IMR-90 (cell line): ENCODE data around the gene WASL. TPM values are rescaled to one million over a fixed set of nuclear protein-coding genes. Genes with fewer than 3 reads are reported as not detected.

ENCODE experiments used
- ATAC-seq: fragments of 200-7000 bp; cut with Tn5 transposase; 2 replicates; pipeline ENCODE4 v1.9.1; 2020; ENCODE audit warnings: low read depth, mild to moderate bottlenecking, moderate library complexity
- BruUV-seq: library from RNA; stranded (reverse); fragments of 400-500 nt; replicated peaks from 2 replicates; lab custom pipeline; 2021; lab: Mats Ljungman, UMichigan
- CTCF ChIA-PET: fragments of 300-600 bp; formaldehyde crosslinking; extraction: SDS; loops from one replicate; lab custom pipeline; 2021; ENCODE audit warnings: antibody characterized with exemption; lab: Yijun Ruan, JAX
- POLR2A ChIA-PET: fragments of 300-600 bp; sonication (Branson Sonifier 250); formaldehyde crosslinking; loops from one replicate; lab custom pipeline; 2022; ENCODE audit warnings: antibody characterized with exemption; ENCODE audit not compliant: unreplicated experiment; lab: Charles Lee
- DNase-seq: peaks from one replicate; pipeline ENCODE4 v3.0.0; 2013
- H2AFZ ChIP-seq: replicated peaks from 2 replicates; pipeline ENCODE3; 2013; ENCODE audit warnings: low read length, mild to moderate bottlenecking; ENCODE audit not compliant: poor library complexity
- H2AK5ac ChIP-seq: 2 replicates; pipeline ENCODE4 v1.6.1; 2013; ENCODE audit warnings: low read depth, low read length, inconsistent platforms
- H2AK9ac ChIP-seq: replicated peaks from 2 replicates; pipeline ENCODE3; 2013; ENCODE audit warnings: mild to moderate bottlenecking, low read depth, low read length, moderate library complexity; ENCODE audit not compliant: poor library complexity
- H2BK120ac ChIP-seq: 2 replicates; pipeline ENCODE4 v1.6.1; 2013; ENCODE audit warnings: low read depth, low read length, inconsistent platforms
- H2BK15ac ChIP-seq: 3 replicates; pipeline ENCODE4 v1.6.1; 2013; ENCODE audit warnings: low read depth, low read length, inconsistent platforms
- H2BK20ac ChIP-seq: 2 replicates; pipeline ENCODE4 v1.6.1; 2013; ENCODE audit warnings: low read depth, mild to moderate bottlenecking, inconsistent platforms, low read length, moderate library complexity
- H2BK5ac ChIP-seq: 2 replicates; pipeline ENCODE4 v1.6.1; 2013; ENCODE audit warnings: mild to moderate bottlenecking, low read depth, low read length, inconsistent platforms; ENCODE audit not compliant: poor library complexity, severe bottlenecking
- H3K14ac ChIP-seq: replicated peaks from 2 replicates; pipeline ENCODE4 v1.6.1; 2013; ENCODE audit warnings: low read depth, low read length, inconsistent platforms
- H3K18ac ChIP-seq: 2 replicates; pipeline ENCODE4 v1.6.1; 2013; ENCODE audit warnings: low read depth, low read length, control low read depth
- H3K23ac ChIP-seq: 2 replicates; pipeline ENCODE4 v1.6.1; 2013; ENCODE audit warnings: low read depth, low read length, inconsistent platforms
- H3K27ac ChIP-seq: 2 replicates; pipeline ENCODE4 v1.5.1; 2013; ENCODE audit warnings: mild to moderate bottlenecking, control low read depth, low read length; ENCODE audit not compliant: insufficient read depth
- H3K27me3 ChIP-seq: 2 replicates; pipeline ENCODE4 v1.6.1; 2013; ENCODE audit warnings: low read length; ENCODE audit not compliant: control insufficient read depth, insufficient read depth
- H3K36me3 ChIP-seq: 2 replicates; pipeline ENCODE4 v1.6.1; 2013; ENCODE audit warnings: low read length, mixed read lengths; ENCODE audit not compliant: control insufficient read depth, insufficient read depth
- H3K4ac ChIP-seq: 2 replicates; pipeline ENCODE4 v1.6.1; 2013; ENCODE audit warnings: low read depth, low read length, inconsistent platforms
- H3K4me1 ChIP-seq: 2 replicates; pipeline ENCODE4 v1.6.1; 2013; ENCODE audit warnings: low read length, mixed read lengths; ENCODE audit not compliant: control insufficient read depth, insufficient read depth
- H3K4me2 ChIP-seq: 2 replicates; pipeline ENCODE4 v1.6.1; 2013; ENCODE audit warnings: low read depth, mild to moderate bottlenecking, control low read depth, low read length, moderate library complexity
- H3K4me3 ChIP-seq: 2 replicates; pipeline ENCODE4 v1.5.1; 2013; ENCODE audit warnings: low read depth, mild to moderate bottlenecking, control low read depth, low read length, moderate library complexity; ENCODE audit not compliant: insufficient read depth
- H3K56ac ChIP-seq: 2 replicates; pipeline ENCODE4 v1.6.1; 2013; ENCODE audit warnings: low read length, inconsistent platforms; ENCODE audit not compliant: insufficient read depth; ENCODE audit errors: extremely low read depth
- H3K79me1 ChIP-seq, 2 experiments: 2 replicates each; pipeline ENCODE4 v1.6.1; 2013; ENCODE audit warnings: low read length in 2 of 2, inconsistent platforms in 1 of 2, low read depth in 1 of 2
- H3K9ac ChIP-seq: 2 replicates; pipeline ENCODE4 v1.6.1; 2013; ENCODE audit warnings: low read depth, low read length, control low read depth
- H3K9me1 ChIP-seq: 2 replicates; pipeline ENCODE4 v1.6.1; 2013; ENCODE audit warnings: low read length, inconsistent platforms; ENCODE audit not compliant: insufficient read depth
- H3K9me3 ChIP-seq: 2 replicates; pipeline ENCODE4 v1.6.1; 2013; ENCODE audit warnings: low read length; ENCODE audit not compliant: control insufficient read depth, insufficient read depth
- H4K20me1 ChIP-seq: 2 replicates; pipeline ENCODE4 v1.6.1; 2013; ENCODE audit warnings: low read length, inconsistent platforms; ENCODE audit not compliant: insufficient read depth
- H4K5ac ChIP-seq: 2 replicates; pipeline ENCODE4 v1.6.1; 2013; ENCODE audit warnings: mild to moderate bottlenecking, low read depth, low read length, control low read depth
- H4K8ac ChIP-seq, 2 experiments: 2 replicates each; pipeline ENCODE4 v1.6.1; 2013; ENCODE audit warnings: low read depth in 2 of 2, low read length in 2 of 2, control low read depth in 1 of 2, inconsistent platforms in 1 of 2
- H4K91ac ChIP-seq: 2 replicates; pipeline ENCODE4 v1.6.1; 2013; ENCODE audit warnings: low read depth, low read length, inconsistent platforms; ENCODE audit not compliant: insufficient read depth
- BHLHE40 ChIP-seq: fragments of 150-350 bp; IDR thresholded peaks from 2 replicates; pipeline ENCODE4 v1.6.1; 2016; ENCODE audit warnings: mild to moderate bottlenecking, low read depth, low read length
- CEBPB ChIP-seq: IDR thresholded peaks from 2 replicates; pipeline ENCODE4 v1.6.1; 2012; ENCODE audit warnings: low read depth, low read length, improper control_type of control experiment
- CHD1 ChIP-seq: IDR thresholded peaks from 2 replicates; pipeline ENCODE4 v1.6.1; 2012; ENCODE audit warnings: low read depth, low read length, improper control_type of control experiment
- CTCF ChIP-seq: conservative IDR thresholded peaks from 2 replicates; pipeline ENCODE4 v1.5.1; 2012; ENCODE audit warnings: mild to moderate bottlenecking, low read depth, low read length, improper control_type of control experiment
- ELK1 ChIP-seq: fragments of 150-350 bp; IDR thresholded peaks from 2 replicates; pipeline ENCODE4 v1.6.1; 2016; ENCODE audit warnings: low read depth, mild to moderate bottlenecking, low read length, moderate library complexity, borderline replicate concordance
- FOS ChIP-seq: fragments of 150-350 bp; IDR thresholded peaks from 2 replicates; pipeline ENCODE4 v1.6.1; 2016; ENCODE audit warnings: low read depth, low read length
- MAFK ChIP-seq: IDR thresholded peaks from 2 replicates; pipeline ENCODE4 v1.6.1; 2012; ENCODE audit warnings: low read depth, low read length, improper control_type of control experiment
- MAZ ChIP-seq: IDR thresholded peaks from 2 replicates; pipeline ENCODE4 v1.6.1; 2012; ENCODE audit warnings: low read depth, mild to moderate bottlenecking, low read length, improper control_type of control experiment, moderate library complexity, borderline replicate concordance
- MXI1 ChIP-seq: IDR thresholded peaks from 2 replicates; pipeline ENCODE4 v1.6.1; 2012; ENCODE audit warnings: low read depth, mild to moderate bottlenecking, low read length, moderate library complexity, borderline replicate concordance
- NFE2L2 ChIP-seq: fragments of 150-350 bp; IDR thresholded peaks from 2 replicates; pipeline ENCODE4 v1.6.1; 2016; ENCODE audit warnings: low read depth, mild to moderate bottlenecking, low read length
- POLR2A ChIP-seq: IDR thresholded peaks from 2 replicates; pipeline ENCODE4 v1.6.1; 2012; ENCODE audit warnings: mild to moderate bottlenecking, low read depth, low read length
- RAD21 ChIP-seq: IDR thresholded peaks from 2 replicates; pipeline ENCODE4 v1.6.1; 2012; ENCODE audit warnings: low read length, improper control_type of control experiment
- RCOR1 ChIP-seq: IDR thresholded peaks from 2 replicates; pipeline ENCODE4 v1.6.1; 2012; ENCODE audit warnings: mild to moderate bottlenecking, low read length, improper control_type of control experiment; ENCODE audit not compliant: insufficient replicate concordance
- RFX5 ChIP-seq: IDR thresholded peaks from 2 replicates; pipeline ENCODE4 v1.8.0; 2012; ENCODE audit warnings: low read depth, mild to moderate bottlenecking, low read length, moderate library complexity
- SMC3 ChIP-seq: fragments of 150-350 bp; IDR thresholded peaks from 2 replicates; pipeline ENCODE4 v1.6.1; 2016; ENCODE audit warnings: low read depth, mild to moderate bottlenecking, antibody characterized with exemption, low read length, moderate library complexity
- USF2 ChIP-seq: fragments of 150-350 bp; IDR thresholded peaks from 2 replicates; pipeline ENCODE4 v1.6.1; 2017; ENCODE audit warnings: mild to moderate bottlenecking, antibody characterized with exemption, low read length, low read depth
- WGBS, 2 experiments: methylation state at CpG; one replicate each; pipeline versions ENCODE4 v1.1.5 to v1.1.7; 2013; ENCODE audit warnings: missing lambda C conversion rate in 2 of 2; ENCODE audit not compliant: insufficient read length in 1 of 2; ENCODE audit errors: extremely low coverage in 2 of 2; 5-methylcytosine and 5-hydroxymethylcytosine counted together
- dilution Hi-C: fragments of 300-500 bp; cut with HindIII; formaldehyde crosslinking; loops from one replicate; pipeline ENCODE4 v1.14.3; 2018; ENCODE audit warnings: low sequenced_read_pairs; ENCODE audit not compliant: unreplicated experiment
- in situ Hi-C: fragments of 300-500 bp; cut with MboI; formaldehyde crosslinking; loops from 3 replicates; pipeline ENCODE4 v1.14.3; 2019; ENCODE audit warnings: low sequenced_read_pairs, inconsistent platforms, mixed read lengths
- intact Hi-C: fragments of 100-400 bp; cut with micrococcal nuclease; formaldehyde crosslinking; loops from 2 replicates; pipeline ENCODE4 v1.10.0; 2022
- polyA plus RNA-seq, 3 experiments: library from polyadenylated mRNA; depleted of rRNA; stranded (reverse); fragments of >200 nt; gene quantifications; 2 replicates each; pipeline ENCODE4 v1.2.3, GENCODE V29; 2012; ENCODE audit warnings: low replicate concordance in 1 of 3
- total RNA-seq: library from RNA; depleted of rRNA; stranded (reverse); fragments of >200 nt; gene quantifications from 2 replicates; pipeline ENCODE4 v1.2.3, GENCODE V29; 2012

The WASL gene
- total and polyA plus RNA-seq, 2 of the 4 experiments (the other 2 are of a cell fraction) = 2.3 to 7.9 TPM

- no peak within 1 kb of the TSS for H2AK9ac ChIP-seq
- no peak within 1 kb of the TSS for H3K27ac ChIP-seq
- CTCF ChIA-PET = interaction anchor here (0.6 kb wide), 1 partner anchor 19 kb away, joined by 3 read pairs; no protein-coding TSS in a partner anchor
- no peak within 1 kb of the TSS for H3K14ac ChIP-seq
- H3K9me3 ChIP-seq = no peaks in the 10 kb centered on the region
- H2AK5ac ChIP-seq = no peak within 1 kb of the TSS
- H2BK15ac ChIP-seq = no peak within 1 kb of the TSS
- ATAC-seq (no peak), DNase-seq (no peak)
- no TSS peak for BruUV-seq
- no CpG with 5 or more reads among the region's 6 CpGs for WGBS, 2 experiments
- H2BK120ac ChIP-seq = no peak within 1 kb of the TSS
- H3K79me1 ChIP-seq = no peaks in the 10 kb centered on the region
- peaks cover 1% of the 10 kb centered on the region for H3K27me3 ChIP-seq
- intact Hi-C loops (no loop called here), dilution Hi-C loops (no loop called here), in situ Hi-C loops (no loop called here)
- TF ChIP-seq MXI1 (no peak), MAZ (no peak), FOS (no peak), CTCF (no peak), SMC3 (no peak), CEBPB (no peak), RFX5 (no peak), CHD1 (no peak), RCOR1 (no peak), ELK1 (no peak), POLR2A (no peak), USF2 (no peak), MAFK (no peak), NFE2L2 (no peak), BHLHE40 (no peak), RAD21 (no peak)
- no peak within 1 kb of the TSS for H2BK20ac ChIP-seq
- no peaks in the 10 kb centered on the region for H3K9me1 ChIP-seq
- H4K8ac ChIP-seq = no peak within 1 kb of the TSS
- H3K56ac ChIP-seq = no peak within 1 kb of the TSS
- no peak within 1 kb of the TSS for H3K18ac ChIP-seq
- no peaks in the 10 kb centered on the region for H3K4me1 ChIP-seq
- no peak within 1 kb of the TSS for H3K9ac ChIP-seq
- H3K4me3 ChIP-seq = no peak within 1 kb of the TSS
- H2BK5ac ChIP-seq = no peak within 1 kb of the TSS
- H4K20me1 ChIP-seq = no peaks in the 10 kb centered on the region
- peak within 1 kb of the TSS; percentile 14 for H2AFZ ChIP-seq
- no peak within 1 kb of the TSS for H3K4ac ChIP-seq
- no peak within 1 kb of the TSS for H4K5ac ChIP-seq
- no peaks in the 10 kb centered on the region for H3K36me3 ChIP-seq
- no peak within 1 kb of the TSS for H4K91ac ChIP-seq
- H3K23ac ChIP-seq = no peak within 1 kb of the TSS
- POLR2A ChIA-PET = no interaction called here
- no peak within 1 kb of the TSS for H3K4me2 ChIP-seq
Measured at GRCh38 chr7:123655614-123656013, 93.2 kb downstream of the WASL start, which contains the start of gene LMOD2. TSS of gene LMOD2 (plus strand) at chr7:123655866. CDS start at chr7:123655964, 98 bp downstream.
